GM23248 (cell line): ENCODE data around the gene BICC1. TPM values are rescaled to one million over a fixed set of nuclear protein-coding genes. Genes with fewer than 3 reads are reported as not detected.

Source experiments
- DNase-seq: peaks from one replicate; pipeline ENCODE4 v3.0.0-alpha.2; 2015
- H2AFZ ChIP-seq: fragments of 200-600 bp; sonication (generic); 2 replicates; pipeline ENCODE4 v1.6.1; 2016; ENCODE audit warnings: antibody characterized with exemption
- H3F3A ChIP-seq: fragments of 200-600 bp; sonication (generic); 2 replicates; pipeline ENCODE4 v1.6.1; 2016; ENCODE audit warnings: mild to moderate bottlenecking, antibody characterized with exemption, mixed run types; ENCODE audit not compliant: insufficient read depth
- H3K27ac ChIP-seq: fragments of 200-600 bp; sonication (generic); 2 replicates; pipeline ENCODE4 v1.5.1; 2016; ENCODE audit warnings: mild to moderate bottlenecking
- H3K27me3 ChIP-seq: fragments of 200-600 bp; sonication (generic); replicated peaks from 2 replicates; pipeline ENCODE4 v1.6.1; 2016; ENCODE audit warnings: mild to moderate bottlenecking; ENCODE audit not compliant: insufficient read depth
- H3K36me3 ChIP-seq: fragments of 200-600 bp; sonication (generic); 2 replicates; pipeline ENCODE4 v1.6.1; 2016; ENCODE audit warnings: low read depth, mild to moderate bottlenecking
- H3K4me1 ChIP-seq: fragments of 200-600 bp; sonication (generic); 2 replicates; pipeline ENCODE4 v1.6.1; 2016; ENCODE audit warnings: mild to moderate bottlenecking; ENCODE audit not compliant: insufficient read depth
- H3K4me2 ChIP-seq: fragments of 200-600 bp; sonication (generic); one replicate; pipeline ENCODE4 v1.6.1; 2016; ENCODE audit warnings: mild to moderate bottlenecking; ENCODE audit not compliant: unreplicated experiment
- H3K4me3 ChIP-seq: fragments of 200-600 bp; sonication (generic); 2 replicates; pipeline ENCODE4 v1.5.1; 2016; ENCODE audit warnings: mild to moderate bottlenecking
- H3K79me2 ChIP-seq: fragments of 200-600 bp; sonication (generic); 2 replicates; pipeline ENCODE4 v1.6.1; 2016; ENCODE audit warnings: mild to moderate bottlenecking; ENCODE audit not compliant: insufficient read depth
- H3K9ac ChIP-seq: fragments of 200-600 bp; sonication (generic); 2 replicates; pipeline ENCODE4 v1.6.1; 2016; ENCODE audit warnings: mild to moderate bottlenecking
- H3K9me2 ChIP-seq: fragments of 200-600 bp; sonication (generic); 2 replicates; pipeline ENCODE4 v1.6.1; 2016; ENCODE audit warnings: mixed run types, mild to moderate bottlenecking, moderate library complexity; ENCODE audit not compliant: insufficient read depth
- H3K9me3 ChIP-seq: fragments of 200-600 bp; sonication (generic); one replicate; pipeline ENCODE4 v1.6.1; 2017; ENCODE audit warnings: low read depth
- H4K20me1 ChIP-seq: fragments of 200-600 bp; sonication (generic); 2 replicates; pipeline ENCODE4 v1.6.0; 2016; ENCODE audit not compliant: insufficient read depth
- EZH2 ChIP-seq: fragments of 200-600 bp; sonication (generic); IDR thresholded peaks from 2 replicates; pipeline ENCODE4 v1.6.1; 2018; ENCODE audit warnings: antibody characterized with exemption, mild to moderate bottlenecking; ENCODE audit not compliant: insufficient read depth, poor library complexity, severe bottlenecking
- EZH2phosphoT487 ChIP-seq: fragments of 200-600 bp; sonication (generic); IDR thresholded peaks from 2 replicates; pipeline ENCODE4 v1.6.1; 2018; ENCODE audit warnings: antibody characterized with exemption, moderate library complexity, mild to moderate bottlenecking, low read depth; ENCODE audit not compliant: insufficient read depth
- WGBS, 2 experiments: methylation state at CpG; one replicate each; pipeline ENCODE4 v1.1.6; 2015 to 2017; ENCODE audit warnings: low lambda C conversion rate in 2 of 2, low coverage in 1 of 2; ENCODE audit errors: missing lambda C conversion rate in 2 of 2; 5-methylcytosine and 5-hydroxymethylcytosine counted together
- in situ Hi-C: fragments of 300-500 bp; cut with MboI; formaldehyde crosslinking; loops from 2 replicates; pipeline ENCODE4 v1.15.0; 2020
- polyA plus RNA-seq: library from polyadenylated mRNA; unstranded; fragments of >200 nt; fragmentation: Nextera tagmentation; extraction: Ambion mirVana; gene quantifications from 2 replicates; pipeline ENCODE4 v1.2.1, GENCODE V29; 2016
- total RNA-seq: library from RNA; depleted of rRNA; stranded (reverse); fragments of >200 nt; shearing (Covaris generic); gene quantifications from 2 replicates; pipeline ENCODE4 v1.2.3, GENCODE V29; 2014

The BICC1 gene
- total and polyA plus RNA-seq, 2 experiments from 2014 or later = 80.5 to 97.0 TPM

GRCh38 chr10:58586282-58587245, 73.9 kb downstream of the BICC1 start:
- Histone ChIP-seq H3K27ac (no peak overlapping the region), H3K9me2 (no peaks in the 10 kb centered on the region), H4K20me1 (0 out of 2 replicates have a peak, but pooled peaks cover 6% of the 10 kb centered on the region), H3K4me3 (no peak overlapping the region), H3K27me3 (no peaks in the 10 kb centered on the region), H3F3A (peaks cover 13% of the 10 kb centered on the region), H3K4me1 (peaks cover 43% of the 10 kb centered on the region), H3K36me3 (0 out of 2 replicates have a peak, but pooled peaks cover 3% of the 10 kb centered on the region), H3K4me2 (no peak overlapping the region), H2AFZ (no peak overlapping the region), H3K79me2 (peaks cover 94% of the 10 kb centered on the region), H3K9ac (no peak overlapping the region), H3K9me3 (no peaks in the 10 kb centered on the region)
- no peak for TF ChIP-seq EZH2phosphoT487
- TF ChIP-seq EZH2 = no peak
- DNase-seq = no peak
- in situ Hi-C loops = no loop called here
- WGBS, 2 experiments = 78 to 84% methylated on average over 9 to 13 of the region's 13 CpGs

- Histone ChIP-seq H4K20me1 (0 out of 2 replicates have a peak, but pooled peaks cover 6% of the 10 kb centered on the region), H3K4me2 (no peak overlapping the region), H2AFZ (no peak overlapping the region), H3K27me3 (no peaks in the 10 kb centered on the region), H3K4me3 (no peak overlapping the region), H3K36me3 (0 out of 2 replicates have a peak, but pooled peaks cover 3% of the 10 kb centered on the region), H3K9me3 (no peaks in the 10 kb centered on the region), H3K79me2 (peaks cover 94% of the 10 kb centered on the region), H3K9ac (no peak overlapping the region), H3K27ac (no peak overlapping the region), H3K9me2 (no peaks in the 10 kb centered on the region), H3F3A (peaks cover 19% of the 10 kb centered on the region), H3K4me1 (peaks cover 38% of the 10 kb centered on the region)
- WGBS, 2 experiments = 93% methylated on average over 2 of the region's 2 CpGs
- no peak for TF ChIP-seq EZH2phosphoT487
- TF ChIP-seq EZH2 = no peak
- in situ Hi-C loops = no loop called here
- no peak for DNase-seq
Observed at GRCh38 chr10:58587676-58588075, 75.0 kb downstream of the BICC1 start.

GRCh38 chr10:58588673-58589265, 76.1 kb downstream of the BICC1 start:
- no peaks in the 10 kb centered on the region for H3K27me3 ChIP-seq
- no peak overlapping the region for H3K4me3 ChIP-seq
- TF ChIP-seq EZH2 (no peak), EZH2phosphoT487 (no peak)
- H3K9me3 ChIP-seq = no peaks in the 10 kb centered on the region
- H2AFZ ChIP-seq = no peak overlapping the region
- peaks cover 37% of the 10 kb centered on the region for H3K4me1 ChIP-seq
- no peaks in the 10 kb centered on the region for H3K9me2 ChIP-seq
- peaks cover 19% of the 10 kb centered on the region for H3F3A ChIP-seq
- H3K79me2 ChIP-seq = peaks cover 94% of the 10 kb centered on the region
- in situ Hi-C loops = no loop called here
- no peak for DNase-seq
- 91 to 93% methylated on average over 14 of the region's 14 CpGs for WGBS, 2 experiments
- 0 out of 2 replicates have a peak, but pooled peaks cover 3% of the 10 kb centered on the region for H3K36me3 ChIP-seq
- H3K9ac ChIP-seq = no peak overlapping the region
- H4K20me1 ChIP-seq = 0 out of 2 replicates have a peak, but pooled peaks cover 6% of the 10 kb centered on the region
- no peak overlapping the region for H3K27ac ChIP-seq
- no peak overlapping the region for H3K4me2 ChIP-seq

GRCh38 chr10:58590152-58590840, 77.6 kb downstream of the BICC1 start:
- Histone ChIP-seq H3K27ac (peak overlapping the region; percentile 51), H3K9me2 (no peaks in the 10 kb centered on the region), H4K20me1 (no peaks in the 10 kb centered on the region), H3K9ac (peak overlapping the region; percentile 3; the same call in 1 of the 2 replicates), H3K36me3 (no peaks in the 10 kb centered on the region), H3K4me3 (peak overlapping the region; percentile 27), H3K4me2 (peak overlapping the region; percentile 60), H3K4me1 (peaks cover 37% of the 10 kb centered on the region), H3K27me3 (no peaks in the 10 kb centered on the region), H2AFZ (no peak overlapping the region), H3F3A (peaks cover 28% of the 10 kb centered on the region), H3K9me3 (no peaks in the 10 kb centered on the region), H3K79me2 (peaks cover 94% of the 10 kb centered on the region)
- TF ChIP-seq EZH2phosphoT487 (no peak), EZH2 (no peak)
- in situ Hi-C loops = no loop called here
- DNase-seq = peak; percentile 97
- 0 to 6% methylated on average over 2 of the region's 2 CpGs for WGBS, 2 experiments
